Measurements from ENCODE around the gene MYDGF. TPM values are rescaled to one million over a fixed set of nuclear protein-coding genes. Genes with fewer than 3 reads are reported as not detected.

MYDGF gene
- total and polyA plus RNA-seq, 9 of the 15 experiments (the other 6 are each of a cell fraction or from before 2014, with no cell fraction given): 4.2 to 141 (median 82.1) TPM

DNA sequence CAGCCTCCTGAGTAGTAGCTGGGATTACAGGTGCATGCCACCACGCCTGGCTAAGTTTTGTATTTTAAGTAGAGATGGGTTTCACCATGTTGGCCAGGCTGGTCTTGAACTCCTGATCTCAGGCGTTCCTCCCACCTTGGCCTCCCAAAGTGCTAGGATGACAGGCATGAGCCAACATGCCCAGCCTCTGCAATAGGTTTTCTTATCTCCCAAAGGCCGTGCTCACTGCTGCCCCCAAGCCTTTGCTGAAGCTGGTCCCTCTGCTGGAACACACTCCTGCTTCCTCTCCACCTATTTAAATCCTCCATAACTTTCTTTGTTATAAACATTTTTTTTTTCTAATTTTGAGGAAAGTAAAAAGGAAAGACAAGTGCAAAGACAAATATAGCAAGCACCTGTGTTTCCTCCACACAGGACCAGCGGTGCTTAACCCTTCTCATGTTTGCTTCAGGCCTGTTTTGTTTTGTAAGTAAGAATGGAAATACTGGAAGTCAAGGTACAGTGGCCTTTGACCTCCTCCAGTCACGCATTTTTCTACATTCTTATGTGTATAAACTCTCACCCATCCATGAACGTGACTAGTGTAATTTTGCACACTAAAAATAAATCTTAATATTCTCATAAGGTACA, 45.3 kb downstream of the MYDGF start (continued):
- TF ChIP-seq, protein P1, sequence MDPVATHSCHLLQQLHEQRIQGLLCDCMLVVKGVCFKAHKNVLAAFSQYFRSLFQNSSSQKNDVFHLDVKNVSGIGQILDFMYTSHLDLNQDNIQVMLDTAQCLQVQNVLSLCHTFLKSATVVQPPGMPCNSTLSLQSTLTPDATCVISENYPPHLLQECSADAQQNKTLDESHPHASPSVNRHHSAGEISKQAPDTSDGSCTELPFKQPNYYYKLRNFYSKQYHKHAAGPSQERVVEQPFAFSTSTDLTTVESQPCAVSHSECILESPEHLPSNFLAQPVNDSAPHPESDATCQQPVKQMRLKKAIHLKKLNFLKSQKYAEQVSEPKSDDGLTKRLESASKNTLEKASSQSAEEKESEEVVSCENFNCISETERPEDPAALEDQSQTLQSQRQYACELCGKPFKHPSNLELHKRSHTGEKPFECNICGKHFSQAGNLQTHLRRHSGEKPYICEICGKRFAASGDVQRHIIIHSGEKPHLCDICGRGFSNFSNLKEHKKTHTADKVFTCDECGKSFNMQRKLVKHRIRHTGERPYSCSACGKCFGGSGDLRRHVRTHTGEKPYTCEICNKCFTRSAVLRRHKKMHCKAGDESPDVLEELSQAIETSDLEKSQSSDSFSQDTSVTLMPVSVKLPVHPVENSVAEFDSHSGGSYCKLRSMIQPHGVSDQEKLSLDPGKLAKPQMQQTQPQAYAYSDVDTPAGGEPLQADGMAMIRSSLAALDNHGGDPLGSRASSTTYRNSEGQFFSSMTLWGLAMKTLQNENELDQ (CRISPR knock-in tag; IDR thresholded peaks at IDR 0.05; ENCODE audit: borderline replicate concordance): no peak
- TF ChIP-seq FOSL1 (tag; conservative IDR thresholded peaks at IDR 0.05) (no peak), NEUROD1 (IDR thresholded peaks at IDR 0.05; ENCODE audit: borderline replicate concordance, low read depth, low read length, partially characterized antibody) (no peak), ZKSCAN3 (CRISPR knock-in tag; IDR thresholded peaks at IDR 0.05) (no peak), ZNF280B (CRISPR knock-in tag; IDR thresholded peaks at IDR 0.05) (no peak), TBP (optimal IDR thresholded peaks at IDR 0.05; ENCODE audit: low read depth, low read length) (peak; percentile 48), CBX2 (IDR thresholded peaks at IDR 0.05; ENCODE audit: insufficient read depth, low read length, poor library complexity, severe bottlenecking) (no peak), ZNF316 (IDR thresholded peaks at IDR 0.05) (no peak), NCOA2 (IDR thresholded peaks at IDR 0.05; ENCODE audit: partially characterized antibody in 2 of 2) (no peak), ATF1 (CRISPR knock-in tag; IDR thresholded peaks at IDR 0.05) (no peak), ATF1 (tag; IDR thresholded peaks at IDR 0.05) (0 out of 2 replicates have a peak, but pooled peaks have one; percentile 7), ZNF140 (CRISPR knock-in tag; IDR thresholded peaks at IDR 0.05) (no peak), RB1 (IDR thresholded peaks at IDR 0.05; ENCODE audit: low read depth) (no peak), ARID1B (IDR thresholded peaks at IDR 0.05) (0 out of 2 replicates have a peak, but pooled peaks have one; percentile 30), CREB3 (tag; conservative IDR thresholded peaks at IDR 0.05; ENCODE audit: low read depth) (no peak)
- TF ChIP-seq, protein P2, sequence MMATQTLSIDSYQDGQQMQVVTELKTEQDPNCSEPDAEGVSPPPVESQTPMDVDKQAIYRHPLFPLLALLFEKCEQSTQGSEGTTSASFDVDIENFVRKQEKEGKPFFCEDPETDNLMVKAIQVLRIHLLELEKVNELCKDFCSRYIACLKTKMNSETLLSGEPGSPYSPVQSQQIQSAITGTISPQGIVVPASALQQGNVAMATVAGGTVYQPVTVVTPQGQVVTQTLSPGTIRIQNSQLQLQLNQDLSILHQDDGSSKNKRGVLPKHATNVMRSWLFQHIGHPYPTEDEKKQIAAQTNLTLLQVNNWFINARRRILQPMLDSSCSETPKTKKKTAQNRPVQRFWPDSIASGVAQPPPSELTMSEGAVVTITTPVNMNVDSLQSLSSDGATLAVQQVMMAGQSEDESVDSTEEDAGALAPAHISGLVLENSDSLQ (IDR thresholded peaks at IDR 0.05): peak; percentile 43; the same call in 1 of the 2 replicates

Data from K562 (cell line).